ENCODE results near the gene TSSK3. TPM values are rescaled to one million over a fixed set of nuclear protein-coding genes. Genes with fewer than 3 reads are reported as not detected.
"Not testable (repeated sequence)": the region's sequence is repeated elsewhere in the genome, so short reads cannot be mapped to it uniquely, and the experiment has no call there.

TSSK3 gene
- total RNA-seq, 1 donor from 2014 or later = not detected

DNA sequence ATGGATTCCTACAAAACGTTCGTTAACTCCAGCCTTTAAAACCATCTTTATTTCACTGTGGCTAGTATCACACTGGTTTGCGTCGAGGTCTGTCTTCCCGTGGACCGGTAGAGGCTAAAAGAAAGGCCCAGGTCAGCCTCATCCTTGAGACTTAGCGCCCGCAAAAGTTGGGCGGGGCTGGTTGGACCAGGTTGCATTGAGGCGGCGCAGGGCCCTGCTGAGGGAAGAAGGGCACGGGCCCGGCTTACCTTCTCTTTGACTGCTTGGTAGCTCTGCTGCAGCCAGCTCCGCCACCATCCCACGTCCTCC lies 31.4 kb downstream of the TSSK3 start:
- Histone ChIP-seq H3K4me3 (ENCODE audit: low read depth, low read length) (peak overlapping the region; percentile 88), H3K27me3 (ENCODE audit: control insufficient read depth, insufficient read depth, low read length) (no peaks in the 10 kb centered on the region), H3K36me3 (ENCODE audit: control insufficient read depth, insufficient read depth, low read length) (peaks cover 4% of the 10 kb centered on the region)
- TF ChIP-seq, protein P1, sequence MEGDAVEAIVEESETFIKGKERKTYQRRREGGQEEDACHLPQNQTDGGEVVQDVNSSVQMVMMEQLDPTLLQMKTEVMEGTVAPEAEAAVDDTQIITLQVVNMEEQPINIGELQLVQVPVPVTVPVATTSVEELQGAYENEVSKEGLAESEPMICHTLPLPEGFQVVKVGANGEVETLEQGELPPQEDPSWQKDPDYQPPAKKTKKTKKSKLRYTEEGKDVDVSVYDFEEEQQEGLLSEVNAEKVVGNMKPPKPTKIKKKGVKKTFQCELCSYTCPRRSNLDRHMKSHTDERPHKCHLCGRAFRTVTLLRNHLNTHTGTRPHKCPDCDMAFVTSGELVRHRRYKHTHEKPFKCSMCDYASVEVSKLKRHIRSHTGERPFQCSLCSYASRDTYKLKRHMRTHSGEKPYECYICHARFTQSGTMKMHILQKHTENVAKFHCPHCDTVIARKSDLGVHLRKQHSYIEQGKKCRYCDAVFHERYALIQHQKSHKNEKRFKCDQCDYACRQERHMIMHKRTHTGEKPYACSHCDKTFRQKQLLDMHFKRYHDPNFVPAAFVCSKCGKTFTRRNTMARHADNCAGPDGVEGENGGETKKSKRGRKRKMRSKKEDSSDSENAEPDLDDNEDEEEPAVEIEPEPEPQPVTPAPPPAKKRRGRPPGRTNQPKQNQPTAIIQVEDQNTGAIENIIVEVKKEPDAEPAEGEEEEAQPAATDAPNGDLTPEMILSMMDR (IDR thresholded peaks at IDR 0.05; ENCODE audit: insufficient read depth, low read length, poor library complexity, severe bottlenecking) = no peak
- no peak for DNase-seq (ENCODE audit: low read depth)

DNA sequence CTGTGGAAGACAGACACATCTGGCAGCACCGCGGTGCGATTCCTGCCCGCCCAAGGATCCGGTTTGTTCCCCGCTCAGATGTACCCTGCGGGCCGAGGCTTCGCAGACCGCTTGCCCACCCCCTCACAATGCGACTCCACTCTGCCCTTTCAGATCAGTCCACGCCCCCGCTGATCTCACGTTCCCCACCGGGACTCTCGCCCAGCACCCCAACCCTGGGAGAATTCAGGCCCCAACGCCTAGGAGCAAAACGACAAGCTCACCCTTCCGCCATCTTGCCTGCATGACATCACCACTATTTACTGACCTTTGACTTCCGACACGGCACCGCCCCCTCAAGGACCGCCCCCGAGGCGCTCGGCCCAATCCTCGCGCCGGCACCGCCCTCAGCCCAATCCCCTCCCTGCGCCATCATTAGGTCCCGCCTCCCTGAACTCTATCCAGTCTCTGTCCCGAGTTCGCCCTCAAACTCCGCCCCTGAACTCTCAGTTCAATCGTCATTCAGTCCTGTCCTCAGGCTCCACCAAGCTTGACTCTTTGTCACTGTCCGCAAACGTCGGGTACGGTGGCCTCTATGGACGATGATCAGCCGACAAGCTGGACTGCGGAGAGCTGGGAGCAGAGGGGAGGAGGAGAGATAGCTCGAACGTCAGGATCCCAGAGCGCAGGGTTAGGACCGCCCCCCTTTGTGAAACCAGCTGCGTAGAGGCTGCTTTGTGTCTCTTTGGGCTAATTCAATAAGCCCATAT lies 32.0 kb downstream of the TSSK3 start, which contains the start of gene BSDC1:
TSS of gene BSDC1 (minus strand) at position 301 of the 749 bp plus-strand sequence. CDS start at position 274, 27 bp downstream.
- peak within 1 kb of the TSS; percentile 88 for H3K4me3 ChIP-seq (ENCODE audit: low read depth, low read length)
- TF ChIP-seq, protein P1 (IDR thresholded peaks at IDR 0.05; ENCODE audit: insufficient read depth, low read length, poor library complexity, severe bottlenecking) = no peak
- H3K36me3 ChIP-seq (ENCODE audit: control insufficient read depth, insufficient read depth, low read length) = peaks cover 4% of the 10 kb centered on the region
- DNase-seq (ENCODE audit: low read depth) = peak; percentile 97
- H3K27me3 ChIP-seq (ENCODE audit: control insufficient read depth, insufficient read depth, low read length) = no peaks in the 10 kb centered on the region

DNA sequence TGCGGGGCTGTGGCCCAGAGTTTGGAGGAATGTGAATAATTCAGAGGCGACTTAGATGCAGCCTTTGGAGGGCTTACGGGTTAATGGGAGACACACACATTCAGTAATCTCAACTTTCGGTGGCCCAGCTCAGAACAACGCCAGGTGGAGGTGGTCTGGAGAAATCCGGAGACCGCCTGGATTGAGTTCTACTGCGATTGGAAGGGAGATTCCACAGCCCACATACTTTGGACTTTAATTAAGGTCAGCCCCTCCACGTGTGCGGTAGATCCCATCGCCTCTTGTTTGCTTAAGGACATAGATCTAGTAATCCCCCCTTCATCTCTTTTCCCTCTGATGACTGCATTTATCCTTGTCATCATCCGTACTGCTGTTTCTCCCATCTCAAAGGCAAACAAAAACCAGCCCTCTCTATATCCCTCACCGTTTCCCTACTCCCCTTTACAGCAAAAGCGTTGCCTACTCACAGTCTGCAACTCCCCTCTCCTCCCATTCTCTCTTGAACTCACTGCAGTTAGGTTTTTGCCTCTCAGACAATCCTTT lies 32.6 kb downstream of the TSSK3 start:
- H3K36me3 ChIP-seq (ENCODE audit: control insufficient read depth, insufficient read depth, low read length) = peaks cover 4% of the 10 kb centered on the region
- H3K27me3 ChIP-seq (ENCODE audit: control insufficient read depth, insufficient read depth, low read length) = no peaks in the 10 kb centered on the region
- H3K4me3 ChIP-seq (ENCODE audit: low read depth, low read length) = peak overlapping the region; percentile 88
- DNase-seq (ENCODE audit: low read depth) = no peak
- TF ChIP-seq, protein P1 (IDR thresholded peaks at IDR 0.05; ENCODE audit: insufficient read depth, low read length, poor library complexity, severe bottlenecking) = no peak

DNA sequence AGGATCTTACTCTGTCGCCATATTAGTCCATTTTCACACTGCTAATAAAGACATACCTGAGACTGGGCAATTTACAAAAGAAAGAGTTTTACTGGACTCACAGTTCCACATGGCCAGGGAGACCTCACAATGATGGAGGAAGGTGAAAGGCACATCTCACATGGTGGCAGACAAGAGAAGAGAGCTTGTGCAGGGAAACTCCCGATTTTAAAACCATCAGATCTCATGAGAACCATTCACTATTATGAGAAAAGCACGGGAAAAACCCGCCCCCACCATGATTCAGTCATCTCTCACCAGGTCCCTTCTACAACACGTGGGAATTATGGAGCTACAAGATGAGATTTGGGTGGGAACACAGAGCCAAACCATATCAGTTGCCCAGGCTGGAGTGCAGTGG lies 34.2 kb downstream of the TSSK3 start:
- H3K4me3 ChIP-seq (ENCODE audit: low read depth, low read length); DNase-seq (ENCODE audit: low read depth); H3K27me3 ChIP-seq (ENCODE audit: control insufficient read depth, insufficient read depth, low read length); H3K36me3 ChIP-seq (ENCODE audit: control insufficient read depth, insufficient read depth, low read length): not testable (repeated sequence)

DNA sequence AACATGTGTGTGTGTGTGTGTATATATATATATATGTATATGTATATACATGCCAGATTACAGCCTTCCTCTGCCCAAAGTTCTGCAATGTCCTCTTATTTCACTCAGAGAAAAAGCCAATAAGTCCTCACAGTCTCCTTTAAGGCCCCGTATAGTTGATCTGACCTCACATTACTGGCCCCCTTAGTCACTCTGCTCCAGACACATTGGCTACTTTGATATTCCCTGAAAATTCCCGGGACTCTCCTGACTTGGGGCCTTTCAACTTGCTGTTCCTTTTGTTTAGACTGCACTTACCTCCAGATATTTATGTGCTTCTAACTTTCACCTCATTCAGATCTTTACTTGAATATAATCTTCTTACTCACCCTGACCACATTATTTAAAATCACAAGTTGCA lies 36.1 kb downstream of the TSSK3 start:
- TF ChIP-seq, protein P1 (IDR thresholded peaks at IDR 0.05; ENCODE audit: insufficient read depth, low read length, poor library complexity, severe bottlenecking) = no peak
- Histone ChIP-seq H3K36me3 (ENCODE audit: control insufficient read depth, insufficient read depth, low read length) (no peaks in the 10 kb centered on the region), H3K27me3 (ENCODE audit: control insufficient read depth, insufficient read depth, low read length) (no peaks in the 10 kb centered on the region), H3K4me3 (ENCODE audit: low read depth, low read length) (no peak overlapping the region)
- DNase-seq (ENCODE audit: low read depth) = no peak

DNA sequence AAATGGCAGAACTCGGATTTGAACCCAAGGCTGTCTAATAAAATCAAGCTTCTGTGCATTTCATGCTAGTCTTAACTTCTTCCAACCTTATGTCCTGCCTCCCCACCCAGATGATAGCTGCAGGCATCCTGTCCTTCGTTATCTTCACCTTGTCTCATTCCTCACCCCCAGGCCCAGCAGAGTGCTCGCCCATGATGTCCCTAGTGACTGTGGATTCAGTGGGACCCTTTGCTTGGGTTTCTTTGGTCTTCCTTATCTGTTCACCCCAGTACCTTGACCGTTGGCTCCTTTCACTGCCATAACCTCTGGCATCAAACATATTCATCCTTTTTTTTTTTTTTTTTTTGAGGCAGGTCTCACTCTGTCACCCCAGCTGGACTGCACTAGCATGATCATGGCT lies 37.5 kb downstream of the TSSK3 start:
- DNase-seq (ENCODE audit: low read depth) = no peak
- H3K27me3 ChIP-seq (ENCODE audit: control insufficient read depth, insufficient read depth, low read length) = no peaks in the 10 kb centered on the region

More for the DNA sequence above, 37.5 kb downstream of the TSSK3 start:
- Histone ChIP-seq H3K4me3 (ENCODE audit: low read depth, low read length) (no peak overlapping the region), H3K36me3 (ENCODE audit: control insufficient read depth, insufficient read depth, low read length) (no peaks in the 10 kb centered on the region)
- TF ChIP-seq, protein P1 (IDR thresholded peaks at IDR 0.05; ENCODE audit: insufficient read depth, low read length, poor library complexity, severe bottlenecking) = no peak

All from kidney epithelial cell (primary cell).